Endothelial cell of umbilical vein (primary cell): ENCODE data around the gene MKNK1.

Source experiments
- EZH2 ChIP-seq: IDR thresholded peaks from 2 replicates; pipeline ENCODE4 v1.6.1; 2012; ENCODE audit warnings: borderline replicate concordance, low read depth, mild to moderate bottlenecking, moderate library complexity, low read length, inconsistent platforms; ENCODE audit not compliant: severe bottlenecking
- POLR2A ChIP-seq: IDR thresholded peaks from 2 replicates; pipeline ENCODE4 v1.6.1; 2012; ENCODE audit warnings: low read depth, mild to moderate bottlenecking, control low read depth, low read length
- POLR2AphosphoS5 ChIP-seq: IDR thresholded peaks from 2 replicates; pipeline ENCODE4 v1.6.1; 2012; ENCODE audit warnings: low read depth, mild to moderate bottlenecking, control low read depth, low read length, moderate library complexity; ENCODE audit not compliant: insufficient read depth
- TF ChIP-seq, protein P1 (sequence below), 2 donors: IDR thresholded peaks; 1 replicate in 1 of 2; 2 replicates in 1 of 2; pipeline ENCODE4 v1.5.1; 2011; ENCODE audit warnings: low read length in 2 of 2, mild to moderate bottlenecking in 2 of 2, moderate library complexity in 2 of 2, control low read depth in 1 of 2, inconsistent platforms in 1 of 2, low read depth in 1 of 2; ENCODE audit not compliant: insufficient read depth in 1 of 2; ENCODE audit errors: extremely low read depth in 1 of 2

DNA sequence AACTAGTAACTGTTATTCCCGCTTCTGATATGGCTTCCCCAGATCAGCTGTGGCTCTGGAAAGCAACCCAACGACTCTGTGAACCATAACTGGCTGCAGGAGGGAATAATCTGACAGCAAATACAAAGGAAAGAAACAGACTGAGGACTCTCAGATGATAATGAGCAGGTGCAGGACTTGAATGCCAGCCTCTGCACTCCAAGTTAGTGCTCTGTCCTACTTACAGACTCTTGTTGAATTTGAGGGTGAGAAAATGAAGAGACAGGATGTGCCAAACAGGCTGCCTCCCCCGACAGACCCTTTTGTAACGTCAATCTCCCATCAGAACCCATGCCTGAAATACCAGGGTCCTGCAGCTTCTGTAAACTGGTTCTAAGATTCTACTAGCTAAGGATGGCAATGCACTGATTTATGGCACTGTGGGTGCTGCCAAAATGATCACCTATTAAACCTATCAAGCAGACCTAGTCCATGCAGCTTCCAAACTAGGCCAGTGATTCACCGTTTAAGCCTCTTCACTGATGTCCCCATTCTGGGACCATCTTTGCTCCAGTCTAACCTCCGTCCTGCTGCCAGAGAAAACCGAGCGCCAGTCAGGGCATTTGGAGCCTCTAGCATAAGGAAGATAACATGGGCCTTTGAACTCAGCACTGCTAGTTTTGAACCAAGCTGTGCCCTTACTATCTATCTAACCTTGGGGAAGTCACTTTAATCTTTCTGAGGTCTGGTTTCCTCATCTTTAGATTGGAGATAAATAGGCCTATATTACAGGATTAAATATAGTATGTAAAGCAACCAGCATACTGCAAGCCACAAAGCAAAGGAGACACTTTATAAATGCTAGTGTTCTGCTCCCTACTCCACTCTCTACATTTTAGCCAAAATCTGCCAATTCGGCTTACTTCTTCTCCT is 4.8 kb downstream of the MKNK1 start:
- TF ChIP-seq, protein P1, sequence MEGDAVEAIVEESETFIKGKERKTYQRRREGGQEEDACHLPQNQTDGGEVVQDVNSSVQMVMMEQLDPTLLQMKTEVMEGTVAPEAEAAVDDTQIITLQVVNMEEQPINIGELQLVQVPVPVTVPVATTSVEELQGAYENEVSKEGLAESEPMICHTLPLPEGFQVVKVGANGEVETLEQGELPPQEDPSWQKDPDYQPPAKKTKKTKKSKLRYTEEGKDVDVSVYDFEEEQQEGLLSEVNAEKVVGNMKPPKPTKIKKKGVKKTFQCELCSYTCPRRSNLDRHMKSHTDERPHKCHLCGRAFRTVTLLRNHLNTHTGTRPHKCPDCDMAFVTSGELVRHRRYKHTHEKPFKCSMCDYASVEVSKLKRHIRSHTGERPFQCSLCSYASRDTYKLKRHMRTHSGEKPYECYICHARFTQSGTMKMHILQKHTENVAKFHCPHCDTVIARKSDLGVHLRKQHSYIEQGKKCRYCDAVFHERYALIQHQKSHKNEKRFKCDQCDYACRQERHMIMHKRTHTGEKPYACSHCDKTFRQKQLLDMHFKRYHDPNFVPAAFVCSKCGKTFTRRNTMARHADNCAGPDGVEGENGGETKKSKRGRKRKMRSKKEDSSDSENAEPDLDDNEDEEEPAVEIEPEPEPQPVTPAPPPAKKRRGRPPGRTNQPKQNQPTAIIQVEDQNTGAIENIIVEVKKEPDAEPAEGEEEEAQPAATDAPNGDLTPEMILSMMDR (IDR thresholded peaks at IDR 0.05; ENCODE audit: extremely low read depth in 1 of 2, insufficient read depth in 1 of 2, low read depth in 1 of 2, low read length in 2 of 2): no peak
- TF ChIP-seq POLR2A (no peak), EZH2 (no peak), POLR2AphosphoS5 (no peak)
